Measurements from ENCODE around the gene SLC45A1.
"Not testable (repeated sequence)": the region's sequence is repeated elsewhere in the genome, so short reads cannot be mapped to it uniquely, and the experiment has no call there.

The SLC45A1 gene

DNA sequence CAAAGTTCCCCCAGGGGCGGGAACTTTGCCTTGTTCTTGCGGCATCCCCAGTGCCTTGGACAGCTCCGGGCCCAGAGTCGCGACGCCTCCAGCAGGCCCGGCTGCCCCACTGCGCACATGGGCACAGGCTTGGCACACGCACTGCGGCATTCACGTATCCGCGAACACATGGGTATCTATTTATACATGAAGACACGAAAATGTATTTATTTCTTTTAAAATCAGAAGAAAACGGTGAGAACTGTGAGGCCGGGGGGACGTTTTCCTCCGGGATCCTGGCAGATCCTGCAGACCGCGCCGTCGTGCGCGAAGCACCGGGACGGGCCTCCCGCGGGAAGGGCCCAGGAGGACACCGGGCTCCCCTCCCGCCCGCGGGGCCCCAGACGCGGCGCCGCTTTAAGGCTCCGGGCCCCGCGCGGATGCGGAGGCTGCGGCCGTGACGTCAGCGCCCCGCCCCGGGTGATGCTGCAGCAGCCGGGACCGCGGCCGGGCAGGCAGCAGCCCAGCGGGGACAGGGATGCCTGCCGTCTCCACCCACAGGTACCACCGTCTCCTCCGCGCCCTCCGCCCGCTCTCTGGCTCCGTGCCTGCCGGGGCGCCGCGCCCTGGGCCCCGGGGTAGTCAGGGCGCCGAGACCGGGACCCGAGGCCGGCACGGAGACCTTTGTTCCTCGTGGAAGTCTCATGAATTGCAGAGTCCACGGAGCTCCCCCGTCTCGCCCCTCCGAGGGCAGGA is at the start of gene SLC45A1:
SLC45A1 (plus strand) TSS at position 468 of the 735 bp plus-strand sequence. CDS start 6,216 bp downstream, outside the sequence.
- peak; percentile 70 to 98 (median 88) for DNase-seq
- intact Hi-C loops (cut with DNase I), result no loop called here

DNA sequence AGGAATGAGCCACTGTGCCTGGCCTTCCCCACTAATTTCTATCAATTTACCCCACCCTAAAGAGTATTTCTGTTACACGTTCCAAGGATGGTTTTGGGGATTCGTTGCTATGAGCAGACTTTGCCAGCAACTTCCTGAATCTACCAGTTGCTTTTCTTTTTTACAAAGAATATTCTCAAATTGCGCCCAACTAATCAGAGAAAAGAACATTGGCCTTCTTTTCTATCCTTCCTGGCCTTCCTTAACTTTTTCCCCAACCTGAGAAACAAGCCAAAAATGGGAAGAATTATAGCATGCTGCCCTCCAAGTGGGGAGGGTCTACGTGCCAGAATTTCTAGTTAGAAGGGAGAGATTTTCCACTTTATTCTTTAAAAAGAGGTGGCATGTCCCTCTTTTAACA is 44.9 kb upstream of the SLC45A1 start:
- no peak for DNase-seq
- intact Hi-C loops (cut with DNase I), result no loop called here

DNA sequence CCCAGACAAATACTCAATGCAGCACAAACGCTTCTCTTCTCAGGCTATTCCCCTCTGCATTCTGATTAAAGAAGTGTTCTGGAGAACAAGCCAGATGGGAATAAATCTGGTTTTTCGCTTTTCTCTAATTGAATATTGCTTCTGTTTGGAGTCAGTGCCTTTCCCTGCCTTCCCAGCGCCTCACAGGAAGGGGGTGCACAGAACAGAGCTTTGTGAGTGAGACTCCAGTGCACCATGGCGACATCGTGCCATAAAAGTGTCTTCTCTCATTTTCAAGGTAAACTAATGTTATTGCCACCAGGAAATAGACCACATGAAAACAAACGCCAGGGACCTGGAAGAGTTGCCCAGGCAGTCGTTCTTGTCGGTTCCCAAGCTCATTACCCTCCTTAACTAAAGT is 43.6 kb upstream of the SLC45A1 start:
- intact Hi-C loops (cut with DNase I), result no loop called here
- peak in 1 of 10 donors; percentile 42 for DNase-seq

DNA sequence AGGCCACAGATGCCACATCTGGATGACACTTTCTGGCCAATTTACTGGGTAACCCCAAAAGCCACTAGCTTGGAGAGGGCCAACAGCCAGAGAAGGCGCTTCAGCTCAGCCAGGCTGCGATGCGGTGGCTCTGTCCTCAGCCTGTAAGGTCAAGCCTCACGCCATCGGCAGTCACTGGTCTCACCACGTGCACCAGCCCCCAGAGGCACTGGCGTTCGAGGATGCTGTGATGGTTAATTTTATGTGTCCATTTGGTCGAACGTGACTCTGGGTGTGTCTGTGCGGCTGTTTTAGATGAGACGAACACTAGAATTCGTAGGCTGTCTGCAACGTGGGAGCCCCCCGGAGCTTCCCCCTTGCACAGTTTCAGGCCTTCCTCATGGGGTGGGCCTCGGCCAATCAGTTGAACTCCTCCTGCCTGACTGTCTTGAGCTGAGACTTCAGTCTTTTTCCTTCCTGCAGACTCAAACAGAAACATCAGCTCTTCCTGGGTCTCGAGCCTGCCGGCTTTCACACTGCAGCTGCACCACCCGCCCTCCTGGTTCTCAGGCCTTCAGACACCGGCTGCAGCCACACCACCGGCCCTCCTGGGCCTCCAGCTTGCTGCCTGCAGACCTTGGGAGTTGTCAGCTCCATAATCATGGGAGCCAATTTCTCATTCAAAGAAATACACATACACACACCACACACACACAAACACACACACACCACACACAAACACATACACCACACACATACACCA is 41.6 kb upstream of the SLC45A1 start:
- peak in 1 of 10 donors; percentile 39 for DNase-seq
- intact Hi-C loops (cut with DNase I), result no loop called here

DNA sequence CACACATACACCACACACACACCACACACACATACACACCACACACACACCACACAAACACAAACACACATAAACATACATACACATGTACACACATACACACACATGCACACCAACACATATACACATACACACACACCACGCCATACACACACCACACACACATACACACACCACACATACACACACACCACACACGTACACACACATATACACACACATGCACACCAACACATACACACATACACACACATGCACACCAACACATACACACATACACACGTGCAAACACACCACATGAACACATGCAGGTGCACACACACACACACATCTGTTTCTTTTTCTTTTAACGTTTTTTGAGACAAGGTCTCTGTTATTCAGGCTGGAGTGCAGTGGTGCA is 41.0 kb upstream of the SLC45A1 start:
- DNase-seq, result no peak
- intact Hi-C loops (cut with DNase I), result no loop called here

DNA sequence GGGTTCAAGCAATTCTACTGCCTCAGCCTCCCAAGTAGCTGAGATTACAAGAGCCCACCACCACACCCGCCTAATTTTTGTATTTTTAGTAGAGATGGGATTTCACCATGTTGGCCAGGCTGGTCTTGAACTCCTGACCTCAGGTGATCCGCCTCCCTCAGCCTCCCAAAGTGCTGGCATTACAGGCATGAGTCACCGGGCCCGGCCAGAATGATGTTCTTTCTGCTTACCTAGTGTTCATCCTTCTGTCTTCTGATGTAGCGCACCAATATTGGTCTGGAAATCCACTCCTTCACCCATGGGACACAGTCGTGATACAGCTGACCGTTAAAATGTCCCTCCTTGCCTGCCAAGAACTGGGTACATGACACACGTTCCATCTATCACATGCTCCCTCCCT is 39.2 kb upstream of the SLC45A1 start:
- peak in 1 of 10 donors; percentile 27 for DNase-seq
- intact Hi-C loops (cut with DNase I), result not testable (repeated sequence)

DNA sequence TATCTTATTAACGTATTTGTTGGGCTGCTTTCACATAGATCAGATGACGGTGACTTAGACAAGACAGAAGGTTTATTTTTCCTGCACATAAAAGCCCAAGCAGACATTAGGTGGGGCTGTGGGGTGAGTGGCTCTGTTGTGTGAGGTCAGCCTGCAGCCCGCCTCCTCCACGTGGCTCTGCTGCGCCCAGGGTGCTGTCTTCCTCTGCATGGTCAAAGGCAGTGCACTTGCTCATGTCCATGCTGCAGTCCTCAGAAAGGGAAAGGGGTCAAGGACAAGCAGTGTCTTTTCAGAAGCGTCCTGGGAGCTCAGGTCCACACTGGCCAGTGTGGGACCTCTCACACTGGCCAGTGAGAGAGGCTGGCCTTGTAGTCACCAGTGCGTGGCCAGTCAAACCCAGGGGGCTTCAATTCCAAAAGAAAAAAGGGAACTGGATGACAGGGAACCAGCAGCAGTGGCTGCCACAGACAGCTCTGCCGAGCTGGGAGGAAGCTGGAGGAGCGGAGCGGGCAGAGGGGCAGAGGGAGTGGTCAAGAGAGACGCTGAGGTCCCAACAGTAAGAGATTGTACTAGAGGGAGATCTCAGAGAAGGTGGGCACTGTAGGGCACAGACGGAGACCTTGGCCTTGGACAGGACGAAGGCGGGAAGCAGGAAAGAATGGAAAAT is 35.9 kb upstream of the SLC45A1 start:
- intact Hi-C loops (cut with DNase I), result no loop called here
- DNase-seq, result peak in 1 of 10 donors; percentile 15

DNA sequence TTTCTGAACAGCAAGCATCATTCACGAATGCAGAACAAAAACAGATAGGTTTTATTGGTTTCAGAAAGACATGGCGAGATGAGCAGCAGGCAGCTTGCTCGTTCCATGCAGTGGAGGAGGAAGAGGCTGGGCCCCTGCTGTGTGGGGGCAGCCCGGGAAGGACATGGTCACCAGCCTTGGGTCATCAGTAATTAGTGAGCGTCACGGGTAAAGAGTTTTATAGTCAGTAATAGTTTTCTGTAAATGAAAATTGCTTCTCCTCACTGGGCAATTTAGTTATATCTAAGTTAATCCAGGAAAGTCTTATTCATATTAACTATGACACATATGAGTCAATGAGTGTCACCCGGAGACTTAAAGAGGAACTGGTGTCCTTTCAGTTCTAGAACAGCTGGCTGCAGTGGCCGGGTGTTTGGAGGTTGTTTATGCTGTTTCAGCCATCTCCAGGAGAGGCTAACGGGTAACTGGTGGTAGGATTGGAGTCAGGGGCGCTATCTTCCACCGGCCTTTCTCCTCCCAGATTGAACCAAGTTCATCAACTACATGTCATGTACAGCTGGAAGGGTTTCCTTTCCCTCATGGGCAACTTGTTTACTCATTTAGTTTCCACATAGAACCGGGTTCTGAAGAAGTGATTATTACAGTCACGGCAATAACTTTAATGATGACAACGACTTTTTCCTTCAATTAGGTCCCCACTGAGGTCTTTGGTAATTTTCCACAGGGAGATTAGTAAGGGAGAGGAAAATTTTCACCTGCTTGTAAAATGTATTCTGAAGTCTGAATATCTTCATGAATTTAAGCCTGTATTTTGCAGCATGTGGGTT is 34.6 kb upstream of the SLC45A1 start:
- DNase-seq, result no peak

DNA sequence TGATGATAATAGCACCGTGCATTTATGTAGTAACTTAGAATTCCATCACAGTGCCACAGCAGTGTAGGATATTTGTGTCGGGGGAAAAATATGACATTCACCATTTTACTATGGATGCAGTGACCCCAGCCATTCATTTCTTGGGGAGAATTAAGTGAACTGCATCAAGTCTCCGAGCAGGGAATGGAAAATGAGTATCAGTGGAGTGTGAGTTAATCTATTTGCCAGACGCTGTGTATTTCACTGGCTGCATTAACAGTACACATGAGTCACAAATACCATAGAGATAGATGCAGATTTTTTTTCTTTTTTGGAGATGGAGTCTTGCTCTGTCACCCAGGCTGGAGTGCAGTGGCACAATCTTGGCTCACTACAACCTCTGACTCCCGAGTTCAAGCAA is 33.8 kb upstream of the SLC45A1 start:
- DNase-seq, result no peak
- intact Hi-C loops (cut with DNase I), result no loop called here

More for the DNA sequence above, 34.6 kb upstream of the SLC45A1 start:
- intact Hi-C loops (cut with DNase I), result no loop called here

DNA sequence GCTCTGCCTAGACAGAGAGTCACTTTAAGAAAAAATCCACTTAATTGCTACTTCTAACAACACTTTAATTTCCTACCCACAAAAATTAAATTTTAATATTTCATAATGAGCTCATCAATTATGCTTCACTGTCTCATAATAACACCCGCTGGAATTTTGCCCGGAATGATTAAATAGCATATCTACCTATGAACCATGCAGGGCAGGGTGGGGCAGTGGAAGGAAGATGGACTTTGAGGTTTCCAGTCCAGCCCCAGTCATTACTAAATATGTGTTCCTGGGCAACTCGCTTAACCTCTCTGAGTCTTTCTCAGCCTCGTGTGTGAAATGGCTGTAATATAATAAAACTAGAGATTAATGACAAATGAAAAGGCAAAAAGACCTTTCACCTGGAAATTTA is 32.8 kb upstream of the SLC45A1 start:
- intact Hi-C loops (cut with DNase I), result no loop called here
- no peak for DNase-seq

DNA sequence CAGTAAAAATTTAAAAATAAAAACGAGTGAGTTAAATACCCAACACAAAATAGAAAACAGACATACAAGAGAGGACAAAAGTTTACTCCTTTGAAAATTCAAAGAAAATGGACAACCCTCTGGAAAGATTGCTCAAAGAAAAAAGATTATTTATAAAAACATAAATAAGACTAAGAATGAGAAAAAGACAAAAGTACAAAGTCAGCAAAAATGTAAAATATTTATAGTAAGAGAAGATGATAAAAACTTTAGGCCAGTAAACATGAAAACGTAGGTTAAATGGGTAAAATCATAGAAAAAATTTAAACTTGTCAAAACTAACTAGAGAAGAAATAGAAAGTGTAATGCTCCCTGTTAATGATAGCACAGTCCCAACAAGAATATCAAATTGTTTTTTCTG is 31.9 kb upstream of the SLC45A1 start:
- no peak for DNase-seq
- intact Hi-C loops (cut with DNase I), result no loop called here

DNA sequence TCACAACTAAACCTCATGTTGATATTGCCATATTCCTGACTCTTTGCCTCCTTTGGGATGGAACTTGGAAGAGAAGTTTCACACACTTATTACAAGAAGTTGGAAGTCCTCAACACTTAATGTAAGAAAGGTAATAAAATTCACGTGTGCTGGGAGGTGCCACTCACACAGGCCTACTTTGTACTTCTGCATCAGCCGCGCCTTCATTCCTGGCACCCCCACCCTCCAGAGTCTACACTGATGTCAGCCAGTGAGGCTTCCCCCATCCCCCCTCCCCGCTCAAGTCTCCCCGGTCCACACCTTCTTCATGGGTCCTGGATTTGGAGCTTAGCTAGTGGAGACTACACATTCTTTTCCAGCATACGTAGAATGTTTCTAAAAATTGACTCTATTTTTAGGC is 24.8 kb upstream of the SLC45A1 start:
- DNase-seq, result no peak
- intact Hi-C loops (cut with DNase I), result no loop called here

DNA sequence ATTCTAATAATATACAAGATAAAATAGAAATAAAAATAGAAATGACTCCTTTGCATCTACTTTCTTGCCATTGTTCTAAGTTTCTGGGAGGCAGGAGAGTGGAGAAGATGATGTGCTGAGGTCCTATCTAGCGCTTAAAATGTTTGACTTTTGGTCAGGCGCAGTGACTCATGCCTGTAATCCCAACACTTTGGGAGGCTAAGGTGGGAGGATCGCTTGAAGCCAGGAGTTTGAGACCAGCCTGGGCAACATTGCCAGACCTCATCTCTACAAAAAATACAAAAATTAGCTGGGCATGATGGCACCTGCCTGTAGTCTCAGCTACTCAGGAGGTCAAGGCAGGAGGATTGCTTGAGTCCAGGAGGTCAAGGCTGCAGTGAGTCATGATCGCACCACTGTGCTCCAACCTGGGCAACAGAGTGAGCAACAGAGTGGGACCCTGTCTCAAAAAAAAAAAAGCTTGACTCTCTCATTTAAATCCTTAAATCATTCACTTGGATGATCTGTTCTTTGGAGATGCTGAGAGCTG is 24.2 kb upstream of the SLC45A1 start:
- no peak for DNase-seq
- intact Hi-C loops (cut with DNase I), result no loop called here

DNA sequence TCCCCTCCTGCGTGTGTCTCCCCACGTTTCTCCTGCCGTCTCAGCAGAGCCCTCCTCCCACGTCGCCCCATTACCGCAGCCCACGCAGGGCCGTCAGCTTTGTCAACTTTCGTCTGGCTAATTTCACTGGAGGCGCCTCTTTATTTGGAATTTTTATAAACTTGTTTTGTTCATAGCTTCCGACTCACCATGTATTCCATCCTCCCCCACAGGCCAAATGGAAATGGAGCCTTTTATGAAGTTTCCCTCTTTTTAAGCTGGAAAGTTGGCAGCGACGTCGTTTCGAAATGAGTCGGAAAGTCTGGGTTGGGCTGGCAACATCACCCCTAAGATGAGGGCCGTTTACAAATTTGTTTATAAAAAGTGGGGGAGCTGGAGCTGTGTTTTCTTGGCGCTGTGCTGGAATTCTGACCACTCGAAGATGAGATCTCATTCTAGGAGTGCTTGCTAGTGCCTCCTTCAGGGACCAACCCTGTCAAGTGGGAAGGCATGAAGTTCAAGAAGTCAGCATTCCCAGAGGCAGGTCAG is 23.7 kb upstream of the SLC45A1 start:
- DNase-seq, result no peak

DNA sequence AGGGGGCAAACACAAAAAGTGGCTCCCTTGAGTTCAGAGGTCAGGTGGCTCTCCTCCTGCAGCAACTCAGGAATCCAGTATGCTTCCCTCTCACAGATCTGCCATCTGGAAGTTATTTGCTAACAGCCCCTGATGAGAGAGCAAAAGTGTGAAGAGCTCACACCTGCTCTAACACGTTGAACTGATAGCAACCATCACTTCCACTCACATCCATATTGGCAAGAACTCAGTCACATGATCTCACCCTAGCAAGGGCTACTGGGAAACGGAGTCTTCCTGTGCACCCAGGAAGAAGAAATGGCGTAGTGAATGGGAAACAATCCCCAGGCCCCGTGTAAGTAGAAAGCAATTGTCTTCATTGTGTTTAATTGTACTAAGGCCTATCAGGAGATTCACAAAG is 20.7 kb upstream of the SLC45A1 start:
- no peak for DNase-seq
- intact Hi-C loops (cut with DNase I), result no loop called here

More for the DNA sequence above, 23.7 kb upstream of the SLC45A1 start:
- intact Hi-C loops (cut with DNase I), result no loop called here

DNA sequence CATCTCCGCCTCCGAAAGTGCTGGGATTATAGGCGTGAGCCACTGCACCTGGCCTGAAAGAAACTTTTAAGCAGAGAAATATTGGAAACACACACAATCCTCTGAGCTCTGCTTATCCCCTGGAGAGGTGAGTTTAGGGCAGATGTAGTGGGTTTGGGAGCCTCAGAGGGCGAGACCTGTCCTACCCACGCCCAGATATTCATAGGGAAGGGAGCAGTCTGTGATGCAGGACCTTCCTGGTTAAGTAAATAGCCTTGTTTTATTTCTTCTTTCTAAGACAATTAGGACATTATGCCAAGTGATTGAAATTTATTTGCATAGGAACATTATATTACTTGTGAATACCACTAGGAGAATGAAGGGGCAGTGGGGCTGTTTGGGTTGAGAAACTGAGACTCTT is 18.0 kb upstream of the SLC45A1 start:
- intact Hi-C loops (cut with DNase I), result no loop called here
- no peak for DNase-seq

DNA sequence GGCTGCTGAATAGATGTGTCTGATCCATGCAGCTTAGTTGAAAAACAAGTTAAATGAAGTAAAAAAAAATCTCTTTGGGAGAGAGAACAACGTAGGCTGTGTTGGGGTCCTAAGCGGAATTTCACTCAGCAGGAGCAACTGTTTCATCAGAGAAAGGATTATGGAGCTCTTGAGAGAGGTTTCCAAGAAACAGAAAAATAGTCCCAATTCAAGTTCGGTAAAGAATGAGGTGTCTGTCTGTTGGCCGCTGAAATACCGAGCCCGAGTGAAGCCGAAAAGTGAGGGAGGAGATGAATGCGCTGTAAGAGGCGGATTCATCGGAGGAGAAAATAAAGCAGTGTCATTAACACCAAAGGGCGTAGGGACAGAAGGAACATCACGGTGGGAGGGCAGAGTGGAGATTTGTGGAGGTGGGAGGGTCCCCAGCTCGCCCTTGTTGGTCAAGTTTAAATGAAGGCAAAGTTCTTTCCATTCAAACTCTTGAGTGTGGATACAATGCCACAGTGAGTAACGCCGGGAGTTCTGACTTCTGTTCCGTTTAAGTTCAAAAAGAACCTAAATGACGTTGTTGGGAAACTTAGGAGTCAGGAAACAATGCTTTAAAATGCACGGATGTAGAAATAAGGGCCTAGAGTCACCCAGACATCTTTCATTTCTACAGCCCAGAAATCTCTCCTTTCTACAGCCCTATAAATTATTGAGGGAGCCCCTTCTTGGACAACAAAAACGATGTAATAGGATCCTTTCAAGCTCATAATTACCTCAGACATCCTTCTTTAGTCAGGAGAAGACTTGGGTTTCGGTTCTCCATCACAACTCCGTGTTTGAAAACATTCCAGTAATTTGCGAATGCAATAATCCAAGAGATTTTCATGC is 15.6 kb upstream of the SLC45A1 start:
- DNase-seq, result no peak
- intact Hi-C loops (cut with DNase I), result no loop called here

DNA sequence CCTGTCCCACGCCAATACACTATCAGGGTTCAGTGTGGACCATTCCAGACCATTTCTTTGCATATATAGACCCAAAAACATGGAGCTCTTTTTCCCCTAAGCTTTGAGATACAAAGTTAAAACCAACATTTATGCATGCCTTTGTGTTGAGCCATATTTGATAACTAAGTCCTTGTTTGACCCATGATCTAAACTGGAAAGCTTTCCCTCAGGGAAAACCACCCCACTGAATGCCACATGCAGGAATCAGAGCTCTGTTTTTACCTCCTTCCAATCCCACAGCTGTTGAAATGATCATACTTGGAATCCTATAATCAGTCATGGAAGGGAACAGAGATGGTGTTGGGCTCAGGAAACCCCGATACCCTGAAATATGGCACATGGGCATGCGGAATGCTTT is 14.8 kb upstream of the SLC45A1 start:
- intact Hi-C loops (cut with DNase I), result no loop called here
- DNase-seq, result no peak

DNA sequence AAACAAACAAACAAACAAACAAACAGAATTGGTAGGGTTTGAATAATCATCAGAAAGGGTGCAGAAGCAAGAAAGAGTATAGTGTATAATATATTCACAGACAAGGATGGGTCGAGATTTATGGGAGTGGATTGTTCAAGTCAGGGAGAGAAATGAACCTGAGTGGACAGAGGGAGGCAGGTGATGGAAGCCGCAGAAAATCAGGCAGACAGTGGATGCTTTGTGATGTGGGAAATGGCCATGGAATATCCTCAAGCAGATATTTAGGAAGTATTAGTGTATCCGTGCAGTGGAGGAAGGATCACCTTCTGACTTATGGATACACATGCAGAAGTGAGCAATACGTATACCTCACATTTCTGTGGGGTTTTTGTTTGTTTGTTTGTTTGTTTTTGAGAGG is 14.0 kb upstream of the SLC45A1 start:
- intact Hi-C loops (cut with DNase I), result no loop called here
- no peak for DNase-seq

Data from posterior cingulate gyrus (tissue), 11 donors.